Measurements from ENCODE around the gene FKBP2. TPM values are rescaled to one million over a fixed set of nuclear protein-coding genes. Genes with fewer than 3 reads are reported as not detected.

The FKBP2 gene
- total and polyA plus RNA-seq, 4 donors, result 65.2 to 397 (median 150) TPM

- H3K9ac ChIP-seq (ENCODE audit: insufficient read depth in 1 of 2, low read length in 2 of 2), result peak overlapping the region in 1 of 2 donors; percentile 63
- 61% methylated on average over 21 to 22 of the region's 22 CpGs for WGBS, 2 donors
- no peak for TF ChIP-seq CTCF (IDR thresholded peaks at IDR 0.05; ENCODE audit: control extremely low read depth, extremely low read depth)
Observed at GRCh38 chr11:64224891-64225607, 15.8 kb upstream of the FKBP2 start.

GRCh38 chr11:64225608-64226506, 15.0 kb upstream of the FKBP2 start, which contains the start of the genes NUDT22 and TRPT1:
Gene NUDT22 (plus strand): TSS chr11:64226274. CDS start chr11:64226653, 379 bp downstream.
Gene TRPT1 (minus strand): TSS chr11:64226186. CDS start chr11:64225860, 326 bp downstream.
- H3K27me3 ChIP-seq (ENCODE audit: control insufficient read depth in 3 of 3, insufficient read depth in 3 of 3, low read length in 2 of 3), result no peaks in the 10 kb centered on the region
- TF ChIP-seq CTCF (IDR thresholded peaks at IDR 0.05; ENCODE audit: control extremely low read depth, extremely low read depth), result no peak
- peak within 1 kb of the TSS; percentile 66 for H3K4me3 ChIP-seq
- peaks cover 0 to 30% (median 4%) of the 10 kb centered on the region in 5 donors for H3K4me1 ChIP-seq (ENCODE audit: control insufficient read depth in 5 of 5, insufficient read depth in 5 of 5, low read length in 5 of 5)
- H3K9ac ChIP-seq (ENCODE audit: insufficient read depth in 1 of 2, low read length in 2 of 2), result peak within 1 kb of the TSS; percentile 70 to 77
- peaks cover 0 to 18% (median 2%) of the 10 kb centered on the region in 4 donors for H3K36me3 ChIP-seq (ENCODE audit: control insufficient read depth in 4 of 4, insufficient read depth in 4 of 4, low read length in 4 of 4)
- no peaks in the 10 kb centered on the region for H3K9me3 ChIP-seq (ENCODE audit: control insufficient read depth in 4 of 4, insufficient read depth in 3 of 4, low read length in 3 of 4)
- ATAC-seq (ENCODE audit: insufficient read depth, low FRiP score) (peak; percentile 91), DNase-seq (peak; percentile 91 to 93 (median 91))
- H3K27ac ChIP-seq (ENCODE audit: low read depth in 1 of 2, low read length in 1 of 2), result peak within 1 kb of the TSS; percentile 91 to 93
- 0 to 1% methylated on average over 53 to 54 of the region's 54 CpGs for WGBS, 2 donors

More at GRCh38 chr11:64224891-64225607, 15.8 kb upstream of the FKBP2 start:
- H3K27ac ChIP-seq (ENCODE audit: low read depth in 1 of 2, low read length in 1 of 2), result peak overlapping the region in 1 of 2 donors; percentile 91
- H3K4me3 ChIP-seq, result peak overlapping the region; percentile 66
- H3K4me1 ChIP-seq (ENCODE audit: control insufficient read depth in 5 of 5, insufficient read depth in 5 of 5, low read length in 5 of 5), result peaks cover 0 to 29% (median 4%) of the 10 kb centered on the region in 5 donors
- DNase-seq, result no peak
- H3K27me3 ChIP-seq (ENCODE audit: control insufficient read depth in 3 of 3, insufficient read depth in 3 of 3, low read length in 2 of 3), result no peaks in the 10 kb centered on the region
- peaks cover 0 to 26% (median 2%) of the 10 kb centered on the region in 4 donors for H3K36me3 ChIP-seq (ENCODE audit: control insufficient read depth in 4 of 4, insufficient read depth in 4 of 4, low read length in 4 of 4)
- ATAC-seq (ENCODE audit: insufficient read depth, low FRiP score), result no peak
- H3K9me3 ChIP-seq (ENCODE audit: control insufficient read depth in 4 of 4, insufficient read depth in 3 of 4, low read length in 3 of 4), result no peaks in the 10 kb centered on the region

- peak overlapping the region; percentile 70 to 77 for H3K9ac ChIP-seq (ENCODE audit: insufficient read depth in 1 of 2, low read length in 2 of 2)
- peak overlapping the region; percentile 64 for H3K4me3 ChIP-seq
- 6 to 9% methylated on average over 25 to 26 of the region's 26 CpGs for WGBS, 2 donors
- ATAC-seq (ENCODE audit: insufficient read depth, low FRiP score) (peak; percentile 37), DNase-seq (peak; percentile 36 to 45 (median 38))
- peaks cover 0 to 35% (median 4%) of the 10 kb centered on the region in 5 donors for H3K4me1 ChIP-seq (ENCODE audit: control insufficient read depth in 5 of 5, insufficient read depth in 5 of 5, low read length in 5 of 5)
- peaks cover 0 to 14% (median 2%) of the 10 kb centered on the region in 4 donors for H3K36me3 ChIP-seq (ENCODE audit: control insufficient read depth in 4 of 4, insufficient read depth in 4 of 4, low read length in 4 of 4)
- peak overlapping the region; percentile 91 to 93 for H3K27ac ChIP-seq (ENCODE audit: low read depth in 1 of 2, low read length in 1 of 2)
- TF ChIP-seq CTCF (IDR thresholded peaks at IDR 0.05; ENCODE audit: control extremely low read depth, extremely low read depth), result no peak
- no peaks in the 10 kb centered on the region for H3K27me3 ChIP-seq (ENCODE audit: control insufficient read depth in 3 of 3, insufficient read depth in 3 of 3, low read length in 2 of 3)
- no peaks in the 10 kb centered on the region for H3K9me3 ChIP-seq (ENCODE audit: control insufficient read depth in 4 of 4, insufficient read depth in 3 of 4, low read length in 3 of 4)
Observed at GRCh38 chr11:64226507-64227051, 14.3 kb upstream of the FKBP2 start.
